HFF-Myc (cell line): Measurements from ENCODE around the gene ABHD16B.
A peak's percentile ranks its signal among the peaks of the same experiment; 100 is the strongest.

Source experiments
- DNase-seq: peaks from one replicate; pipeline ENCODE4 v3.0.0-alpha.2; 2011; ENCODE audit warnings: low read depth; ENCODE audit errors: extremely low read depth
- H3K4me3 ChIP-seq: replicated peaks from 2 replicates; pipeline ENCODE4 v1.5.1; 2011; ENCODE audit warnings: low read depth, mild to moderate bottlenecking, control low read depth, low read length
- TF ChIP-seq, protein P1 (sequence below): IDR thresholded peaks from 2 replicates; pipeline ENCODE4 v1.5.1; 2012; ENCODE audit warnings: mild to moderate bottlenecking, low read depth, low read length, control low read depth; ENCODE audit errors: missing control alignments

The ABHD16B gene

DNA sequence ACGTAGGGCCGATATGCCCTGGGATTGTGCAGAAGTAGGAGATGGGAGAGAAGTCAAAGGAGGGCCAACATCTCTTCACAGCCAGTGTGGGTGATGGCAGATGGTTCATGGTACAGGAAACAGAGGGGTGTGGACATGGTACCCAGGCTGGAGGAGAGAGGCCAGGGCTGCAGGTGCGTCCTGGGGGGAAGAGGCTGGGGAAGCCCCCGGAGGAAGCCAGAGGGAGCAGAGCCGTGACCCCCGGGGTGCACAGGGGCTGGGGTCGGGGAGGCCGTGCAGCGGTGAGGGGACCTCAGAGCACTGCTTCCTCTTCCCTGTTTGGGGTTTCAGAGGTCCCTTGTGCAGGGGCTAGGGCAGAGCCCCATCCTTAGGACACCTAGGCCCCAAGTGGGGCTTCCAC lies 19.0 kb upstream of the ABHD16B start:
- H3K4me3 ChIP-seq = no peak overlapping the region
- no peak for DNase-seq
- TF ChIP-seq, protein P1, sequence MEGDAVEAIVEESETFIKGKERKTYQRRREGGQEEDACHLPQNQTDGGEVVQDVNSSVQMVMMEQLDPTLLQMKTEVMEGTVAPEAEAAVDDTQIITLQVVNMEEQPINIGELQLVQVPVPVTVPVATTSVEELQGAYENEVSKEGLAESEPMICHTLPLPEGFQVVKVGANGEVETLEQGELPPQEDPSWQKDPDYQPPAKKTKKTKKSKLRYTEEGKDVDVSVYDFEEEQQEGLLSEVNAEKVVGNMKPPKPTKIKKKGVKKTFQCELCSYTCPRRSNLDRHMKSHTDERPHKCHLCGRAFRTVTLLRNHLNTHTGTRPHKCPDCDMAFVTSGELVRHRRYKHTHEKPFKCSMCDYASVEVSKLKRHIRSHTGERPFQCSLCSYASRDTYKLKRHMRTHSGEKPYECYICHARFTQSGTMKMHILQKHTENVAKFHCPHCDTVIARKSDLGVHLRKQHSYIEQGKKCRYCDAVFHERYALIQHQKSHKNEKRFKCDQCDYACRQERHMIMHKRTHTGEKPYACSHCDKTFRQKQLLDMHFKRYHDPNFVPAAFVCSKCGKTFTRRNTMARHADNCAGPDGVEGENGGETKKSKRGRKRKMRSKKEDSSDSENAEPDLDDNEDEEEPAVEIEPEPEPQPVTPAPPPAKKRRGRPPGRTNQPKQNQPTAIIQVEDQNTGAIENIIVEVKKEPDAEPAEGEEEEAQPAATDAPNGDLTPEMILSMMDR = no peak

DNA sequence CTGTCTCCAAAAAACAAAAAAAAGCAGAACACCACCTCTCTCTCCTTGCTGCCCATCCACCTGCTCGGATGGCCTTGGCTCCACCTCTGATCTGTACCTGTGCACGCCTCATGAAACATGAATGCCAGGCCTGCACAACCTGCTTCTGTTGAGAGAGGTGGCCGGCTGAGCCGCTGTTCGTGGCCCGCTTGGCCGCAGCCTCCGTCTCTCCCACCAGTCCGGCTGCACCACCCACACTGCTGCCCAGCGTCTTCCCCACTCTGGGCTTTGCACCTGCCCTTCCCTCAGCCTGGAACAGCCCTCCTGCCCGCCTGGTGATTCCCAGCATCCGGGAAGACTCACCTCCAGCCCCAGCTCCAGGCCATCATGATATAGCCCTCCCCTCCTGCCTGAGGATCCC lies 18.1 kb upstream of the ABHD16B start:
- TF ChIP-seq, protein P1 = no peak
- H3K4me3 ChIP-seq = no peak overlapping the region

DNA sequence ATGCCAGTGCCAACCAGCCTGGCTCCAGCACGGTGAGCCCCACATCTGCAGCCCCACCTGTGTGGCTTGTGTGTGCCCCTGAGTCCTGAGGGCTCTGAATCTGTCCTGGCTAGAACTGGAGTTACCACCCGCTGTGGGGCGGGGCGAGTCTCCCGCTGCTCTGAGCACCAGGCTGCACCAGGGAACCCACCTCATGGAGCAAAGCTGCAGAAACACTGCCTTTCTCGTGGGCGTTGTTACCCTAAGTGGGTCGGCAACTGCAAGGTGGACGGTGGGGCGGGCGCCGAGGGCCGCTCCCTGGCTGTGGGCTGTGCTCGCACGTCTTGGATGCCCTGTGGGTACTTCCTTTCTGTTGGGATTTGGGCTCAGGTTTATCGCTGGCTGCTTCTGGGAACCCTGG lies 17.5 kb upstream of the ABHD16B start:
- TF ChIP-seq, protein P1 = no peak

More for the DNA sequence above, 18.1 kb upstream of the ABHD16B start:
- no peak for DNase-seq

DNA sequence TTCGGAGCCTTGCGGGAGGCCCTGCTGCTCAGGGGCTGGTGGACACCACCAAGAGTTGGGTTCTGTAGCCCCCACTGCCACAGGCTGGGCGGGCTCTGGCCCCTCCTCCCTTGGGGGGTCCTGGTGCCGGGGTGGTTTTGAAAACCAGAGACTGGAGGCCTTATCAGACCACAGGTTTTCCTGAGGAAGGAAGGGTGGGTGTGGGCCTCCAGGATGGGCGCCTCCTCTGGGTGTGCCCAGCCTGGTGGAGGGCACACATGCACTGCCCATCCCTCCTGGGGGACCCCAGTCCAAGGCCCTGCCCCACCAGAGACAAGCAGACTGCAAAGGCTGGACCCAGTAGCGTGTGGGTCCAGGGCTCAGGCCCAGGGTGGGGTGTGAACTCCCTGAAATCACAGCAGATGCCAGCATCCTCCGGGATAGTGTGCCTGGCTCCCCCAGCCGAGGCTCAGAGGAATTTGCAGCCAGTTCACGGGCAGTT lies 16.7 kb upstream of the ABHD16B start:
- no peak for DNase-seq
- no peak overlapping the region for H3K4me3 ChIP-seq
- TF ChIP-seq, protein P1 = no peak

More for the DNA sequence above, 17.5 kb upstream of the ABHD16B start:
- no peak for DNase-seq
- no peak overlapping the region for H3K4me3 ChIP-seq

DNA sequence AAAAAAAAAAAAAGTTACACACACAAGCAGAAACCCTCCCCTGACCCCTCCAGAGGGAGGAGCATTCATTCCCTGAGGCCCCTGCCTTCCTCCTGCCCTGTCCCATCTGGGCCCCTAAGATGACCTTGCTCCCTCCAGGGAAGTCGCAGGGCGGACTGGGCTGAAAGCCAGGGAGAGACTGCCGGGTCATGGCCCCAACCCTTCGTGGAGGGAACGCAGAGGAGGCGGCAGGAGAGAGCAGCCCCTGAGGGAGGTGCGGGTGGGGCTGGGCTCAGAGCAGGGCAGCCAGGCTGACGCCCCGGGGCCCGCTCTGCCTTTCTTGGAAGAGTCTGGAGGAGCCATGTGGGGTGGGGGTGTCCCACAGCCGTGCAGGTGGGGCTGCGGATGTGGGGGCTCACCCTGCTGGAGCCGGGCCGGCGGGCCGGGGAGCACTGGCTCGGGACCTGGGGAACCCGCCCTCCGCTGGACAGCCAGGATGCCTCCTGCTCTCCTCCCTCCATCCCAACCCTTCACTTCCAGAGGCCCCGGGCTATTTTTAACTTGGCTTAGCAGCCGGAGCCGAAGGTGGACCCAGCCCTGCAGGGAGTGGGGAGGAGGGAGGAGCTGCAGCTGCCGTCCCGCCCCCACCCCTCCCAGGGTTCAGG lies 15.0 kb upstream of the ABHD16B start:
- peak overlapping the region; percentile 9; the same call in 1 of the 2 replicates for H3K4me3 ChIP-seq
- no peak for DNase-seq
- TF ChIP-seq, protein P1 = no peak

DNA sequence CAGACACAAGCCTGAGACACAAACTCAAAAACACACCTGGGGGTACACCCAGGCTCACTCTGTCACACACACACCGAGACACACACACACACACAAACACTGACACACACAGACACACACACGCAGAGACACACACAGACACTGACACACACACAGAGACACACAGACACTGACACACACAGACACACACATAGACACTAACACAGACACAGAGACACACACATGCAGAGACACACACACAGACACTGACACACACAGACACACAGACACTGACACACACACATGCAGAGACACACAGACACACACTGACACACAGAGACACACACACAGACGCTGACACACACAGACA lies 14.4 kb upstream of the ABHD16B start:
- no peak overlapping the region for H3K4me3 ChIP-seq
- no peak for DNase-seq
- TF ChIP-seq, protein P1 = no peak

DNA sequence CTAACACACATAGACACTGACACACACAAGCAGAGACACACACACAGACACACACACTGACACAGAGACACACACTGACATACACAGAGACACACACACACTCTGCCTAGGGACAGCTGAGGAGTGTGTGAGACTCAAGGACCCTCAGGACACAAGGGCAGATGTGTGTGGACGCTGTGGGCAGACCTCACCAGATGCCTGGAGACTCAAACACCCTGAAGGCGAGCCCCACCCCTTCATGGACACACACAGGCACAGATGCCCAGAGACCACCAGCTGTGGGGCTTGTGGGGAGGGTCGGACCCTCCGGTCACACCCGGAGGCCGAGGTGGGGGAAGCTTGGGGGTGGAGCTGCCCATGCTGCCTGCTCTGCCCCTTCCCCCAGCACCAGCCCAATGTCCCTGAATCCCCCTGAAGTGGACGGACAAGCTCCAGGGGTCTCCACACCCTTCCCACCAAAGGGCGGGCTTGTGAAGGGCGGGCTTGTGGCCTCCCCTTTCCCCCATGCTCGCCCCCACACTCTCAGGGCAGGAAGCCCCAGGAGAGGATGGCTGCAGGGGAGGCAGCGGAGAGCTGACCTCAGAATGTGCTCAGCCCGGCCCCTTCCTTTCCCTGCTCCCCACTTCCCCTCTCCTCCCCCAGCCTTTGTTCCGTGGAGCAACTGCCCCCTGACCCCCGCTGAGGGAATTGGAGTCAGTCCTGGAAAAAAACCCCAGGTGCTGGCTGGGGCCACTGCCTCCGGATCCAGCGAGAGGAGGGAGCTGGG lies 13.9 kb upstream of the ABHD16B start:
- no peak for DNase-seq
- no peak overlapping the region for H3K4me3 ChIP-seq
- TF ChIP-seq, protein P1 = no peak
